Tibial nerve (tissue), 4 donors: ENCODE data around the gene MKLN1.

ENCODE experiments used
- EP300 ChIP-seq, 2 donors: sonication (generic); formaldehyde crosslinking; IDR thresholded peaks; one replicate each; pipeline ENCODE4 v1.6.1; 2017; ENCODE audit warnings: antibody characterized with exemption in 2 of 2, mild to moderate bottlenecking in 1 of 2
- POLR2A ChIP-seq, 2 donors: fragments of 450-650 bp; IDR thresholded peaks; one replicate each; pipeline ENCODE4 v1.6.1; 2017; ENCODE audit warnings: antibody characterized with exemption in 2 of 2, mild to moderate bottlenecking in 2 of 2, moderate library complexity in 2 of 2
- TF ChIP-seq, protein P1 (sequence below), 5 experiments: fragments of 200-600 bp in 3 of 5; fragments of 450-650 bp in 2 of 5; sonication (generic) in 3 of 5; IDR thresholded peaks; one replicate each; pipeline ENCODE4 v1.5.1; 2016 to 2019; ENCODE audit warnings: antibody characterized with exemption in 5 of 5, mild to moderate bottlenecking in 3 of 5, moderate library complexity in 2 of 5

DNA sequence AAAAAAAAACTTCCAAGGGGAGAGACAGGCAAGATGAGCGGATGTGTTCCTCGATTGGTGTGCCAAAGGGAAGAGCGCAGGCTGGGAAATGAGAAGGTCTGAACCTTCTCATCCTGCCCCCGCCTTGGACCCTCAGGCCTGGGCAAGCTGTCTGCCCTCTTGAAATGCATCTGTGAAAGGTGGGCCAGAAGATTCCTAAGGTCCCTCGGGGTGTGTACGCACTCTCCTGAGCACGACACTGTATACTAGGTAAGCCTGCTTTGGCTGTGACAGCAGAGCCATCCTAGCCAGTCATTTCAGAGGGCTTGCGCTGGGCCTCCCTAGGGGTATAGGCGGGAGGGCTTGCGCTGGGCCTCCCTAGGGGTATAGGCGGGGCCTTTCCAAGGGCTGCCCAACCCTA is 201.9 kb downstream of the MKLN1 start:
- TF ChIP-seq, protein P1, sequence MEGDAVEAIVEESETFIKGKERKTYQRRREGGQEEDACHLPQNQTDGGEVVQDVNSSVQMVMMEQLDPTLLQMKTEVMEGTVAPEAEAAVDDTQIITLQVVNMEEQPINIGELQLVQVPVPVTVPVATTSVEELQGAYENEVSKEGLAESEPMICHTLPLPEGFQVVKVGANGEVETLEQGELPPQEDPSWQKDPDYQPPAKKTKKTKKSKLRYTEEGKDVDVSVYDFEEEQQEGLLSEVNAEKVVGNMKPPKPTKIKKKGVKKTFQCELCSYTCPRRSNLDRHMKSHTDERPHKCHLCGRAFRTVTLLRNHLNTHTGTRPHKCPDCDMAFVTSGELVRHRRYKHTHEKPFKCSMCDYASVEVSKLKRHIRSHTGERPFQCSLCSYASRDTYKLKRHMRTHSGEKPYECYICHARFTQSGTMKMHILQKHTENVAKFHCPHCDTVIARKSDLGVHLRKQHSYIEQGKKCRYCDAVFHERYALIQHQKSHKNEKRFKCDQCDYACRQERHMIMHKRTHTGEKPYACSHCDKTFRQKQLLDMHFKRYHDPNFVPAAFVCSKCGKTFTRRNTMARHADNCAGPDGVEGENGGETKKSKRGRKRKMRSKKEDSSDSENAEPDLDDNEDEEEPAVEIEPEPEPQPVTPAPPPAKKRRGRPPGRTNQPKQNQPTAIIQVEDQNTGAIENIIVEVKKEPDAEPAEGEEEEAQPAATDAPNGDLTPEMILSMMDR (IDR thresholded peaks at IDR 0.05), result no peak
- TF ChIP-seq POLR2A (IDR thresholded peaks at IDR 0.05) (no peak), EP300 (IDR thresholded peaks at IDR 0.05) (no peak)
